COR-L47 (cell line): ENCODE results near the gene ZDHHC17.
"Not testable (repeated sequence)": the region's sequence is repeated elsewhere in the genome, so short reads cannot be mapped to it uniquely, and the experiment has no call there.

Experiments
- DNase-seq: peaks from one replicate; lab custom pipeline; 2025; lab: John Stamatoyannopoulos, UW

ZDHHC17 gene, protein sequence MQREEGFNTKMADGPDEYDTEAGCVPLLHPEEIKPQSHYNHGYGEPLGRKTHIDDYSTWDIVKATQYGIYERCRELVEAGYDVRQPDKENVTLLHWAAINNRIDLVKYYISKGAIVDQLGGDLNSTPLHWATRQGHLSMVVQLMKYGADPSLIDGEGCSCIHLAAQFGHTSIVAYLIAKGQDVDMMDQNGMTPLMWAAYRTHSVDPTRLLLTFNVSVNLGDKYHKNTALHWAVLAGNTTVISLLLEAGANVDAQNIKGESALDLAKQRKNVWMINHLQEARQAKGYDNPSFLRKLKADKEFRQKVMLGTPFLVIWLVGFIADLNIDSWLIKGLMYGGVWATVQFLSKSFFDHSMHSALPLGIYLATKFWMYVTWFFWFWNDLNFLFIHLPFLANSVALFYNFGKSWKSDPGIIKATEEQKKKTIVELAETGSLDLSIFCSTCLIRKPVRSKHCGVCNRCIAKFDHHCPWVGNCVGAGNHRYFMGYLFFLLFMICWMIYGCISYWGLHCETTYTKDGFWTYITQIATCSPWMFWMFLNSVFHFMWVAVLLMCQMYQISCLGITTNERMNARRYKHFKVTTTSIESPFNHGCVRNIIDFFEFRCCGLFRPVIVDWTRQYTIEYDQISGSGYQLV

DNA sequence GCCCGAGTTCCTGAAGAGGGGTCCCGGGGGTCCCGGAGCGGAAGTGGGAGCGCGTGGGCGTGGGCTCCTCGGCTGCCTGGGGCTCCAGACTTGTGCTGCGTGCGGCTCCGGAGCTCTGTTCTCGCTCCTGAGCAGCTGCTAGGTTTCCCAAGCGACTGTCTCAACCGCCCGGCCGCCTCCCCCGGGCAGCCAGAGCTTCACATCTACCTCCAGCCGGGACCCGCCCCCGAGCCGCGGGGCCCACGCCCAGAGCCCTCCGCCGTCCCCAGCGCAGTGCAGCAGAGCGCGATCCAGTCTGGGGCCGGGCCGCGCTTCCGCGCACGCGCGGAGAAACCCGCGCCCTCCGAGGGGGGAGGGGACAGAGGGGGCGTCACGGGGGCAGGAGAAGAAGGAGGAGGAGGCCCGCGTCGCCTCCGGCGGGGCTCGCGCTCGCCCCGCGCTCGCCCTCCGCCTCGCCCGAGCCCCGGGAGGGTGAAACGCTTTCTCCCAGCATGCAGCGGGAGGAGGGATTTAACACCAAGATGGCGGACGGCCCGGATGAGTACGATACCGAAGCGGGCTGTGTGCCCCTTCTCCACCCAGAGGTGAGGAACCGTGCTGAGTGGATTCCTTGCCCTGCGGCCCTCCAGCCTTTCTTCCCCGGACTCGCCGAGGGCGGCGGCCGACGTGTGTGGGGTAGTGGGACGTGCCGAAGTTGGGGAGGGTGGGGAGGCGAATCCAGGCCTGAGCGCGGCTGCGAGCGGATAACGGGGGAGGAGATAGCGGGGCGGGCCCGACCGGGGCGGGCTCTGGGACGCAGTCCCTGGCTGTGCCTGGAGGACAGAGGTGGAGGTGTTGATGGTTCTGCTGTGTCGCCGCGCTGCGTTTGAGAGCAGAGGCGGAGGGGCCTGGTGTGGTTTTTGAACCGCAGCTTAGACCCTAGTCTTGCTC lies at the start of gene ZDHHC17:
TSS of gene ZDHHC17 (plus strand) at position 370 of the 930 bp plus-strand sequence. CDS start at position 492, 122 bp downstream.
- DNase-seq = peak; percentile 96

DNA sequence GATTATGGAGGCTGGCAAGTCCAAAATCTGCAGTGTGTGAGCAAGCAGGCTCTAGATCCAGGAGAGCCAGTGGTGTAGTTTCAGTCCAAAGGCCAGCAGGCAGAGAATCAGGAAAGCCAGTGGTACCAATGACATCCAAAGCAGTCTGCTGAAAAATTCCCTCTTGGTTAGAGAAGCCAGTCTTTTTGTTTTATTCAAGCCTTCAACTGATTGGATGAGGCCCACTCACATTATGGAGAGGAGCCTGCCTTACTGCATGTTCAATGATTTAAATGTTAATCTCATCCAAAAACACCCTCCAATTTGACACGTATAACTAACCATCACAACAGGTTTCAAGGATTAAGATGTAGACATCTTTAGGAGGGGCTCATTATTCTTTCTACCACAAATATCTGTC lies 49.5 kb upstream of the ZDHHC17 start:
- DNase-seq = no peak

DNA sequence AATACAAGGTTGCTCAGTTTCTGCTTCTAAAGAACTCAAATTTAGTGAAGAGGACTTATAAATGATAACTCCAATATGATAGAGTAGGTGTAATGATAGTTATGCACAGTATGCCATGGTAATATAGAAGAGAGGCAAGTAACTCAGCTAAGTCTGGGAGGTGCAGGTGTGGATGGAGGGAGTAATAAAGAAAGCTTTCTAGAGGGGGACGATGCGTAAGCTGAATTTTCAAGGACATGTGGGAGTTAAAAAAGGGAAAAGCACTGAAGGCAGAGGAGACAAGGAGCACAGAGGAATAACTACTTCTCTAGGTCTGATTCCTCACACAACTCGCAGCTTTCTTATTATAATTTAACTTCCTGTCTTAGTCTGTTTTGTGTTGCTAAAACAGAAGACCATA lies 49.1 kb upstream of the ZDHHC17 start:
- no peak for DNase-seq

DNA sequence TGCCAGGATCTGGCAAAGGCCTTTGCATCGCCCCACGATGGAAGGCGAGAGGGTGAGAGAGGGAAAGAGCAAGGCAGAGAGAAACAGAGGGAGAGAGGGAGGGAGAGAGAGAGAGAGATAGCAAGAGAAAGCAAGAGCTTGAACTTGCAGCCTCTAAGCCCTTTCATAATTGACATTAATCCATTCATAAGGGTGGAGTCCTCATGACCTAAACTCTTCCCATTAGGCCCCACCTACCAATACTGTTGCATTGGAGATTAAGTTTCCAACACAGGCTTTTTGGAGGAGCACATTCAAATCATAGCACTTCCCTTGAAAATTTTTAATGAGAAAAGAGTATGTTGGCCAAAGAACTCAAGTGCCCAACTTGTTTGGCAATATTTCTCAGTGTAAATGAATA lies 48.6 kb upstream of the ZDHHC17 start:
- DNase-seq = no peak

DNA sequence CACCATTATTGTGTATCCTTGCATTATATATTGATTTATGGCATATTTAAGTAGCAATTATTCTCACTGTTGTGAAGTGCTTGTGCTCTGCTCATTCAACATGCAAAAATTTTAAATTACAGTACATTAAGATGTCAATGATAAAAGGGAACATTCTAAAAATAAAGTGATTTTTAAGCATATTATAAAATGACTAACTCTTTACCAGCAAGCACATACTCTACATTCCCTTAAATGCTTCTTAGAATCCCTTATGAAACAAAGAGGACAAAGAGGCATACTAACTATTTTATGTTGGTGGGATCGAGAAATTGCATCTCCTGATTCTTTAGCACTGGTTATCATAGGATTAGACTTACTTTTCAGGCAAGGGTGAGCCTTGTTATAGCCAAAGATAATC lies 46.6 kb upstream of the ZDHHC17 start:
- DNase-seq = no peak

DNA sequence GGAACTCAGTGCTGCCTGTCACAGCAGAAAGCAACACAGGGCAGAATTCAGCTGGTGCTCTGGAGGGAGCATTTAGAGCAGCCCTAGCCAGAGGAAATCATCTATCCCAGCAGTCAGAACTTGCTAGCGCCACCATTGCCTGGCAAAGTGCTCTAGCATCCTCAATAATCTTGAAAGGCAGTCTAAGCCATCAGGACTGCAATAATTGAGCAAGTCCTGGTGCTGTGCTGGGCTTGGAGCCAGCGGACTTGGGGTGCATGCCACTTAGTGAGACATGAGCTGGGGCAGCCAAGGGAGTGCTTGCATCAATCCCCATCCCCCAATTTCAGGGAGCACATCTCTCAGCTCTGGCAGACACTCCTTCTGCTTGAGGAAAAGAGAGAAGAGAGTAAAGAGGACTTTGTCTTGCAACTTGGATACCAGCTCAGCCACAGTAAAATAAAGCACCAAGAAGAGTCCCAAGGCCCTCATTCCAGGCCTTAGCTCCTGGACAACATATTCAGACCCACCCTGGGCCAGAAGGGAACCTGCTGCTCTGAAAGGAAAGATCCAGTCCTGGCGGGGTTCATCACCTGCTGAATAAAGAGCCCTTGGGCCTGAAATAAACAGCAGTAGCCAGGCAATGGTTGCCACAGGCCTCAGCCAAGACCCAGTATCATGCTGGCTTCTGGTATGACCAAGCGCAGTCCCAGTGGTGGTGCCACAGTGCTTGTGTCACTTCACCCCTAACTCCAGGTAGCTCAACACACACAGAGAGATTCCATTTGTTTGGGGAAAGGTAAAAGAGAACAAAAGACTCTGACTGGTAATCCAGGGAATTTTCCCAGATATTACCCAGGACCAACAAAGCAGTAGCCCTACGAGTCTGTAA lies 44.5 kb upstream of the ZDHHC17 start:
- DNase-seq = no peak

DNA sequence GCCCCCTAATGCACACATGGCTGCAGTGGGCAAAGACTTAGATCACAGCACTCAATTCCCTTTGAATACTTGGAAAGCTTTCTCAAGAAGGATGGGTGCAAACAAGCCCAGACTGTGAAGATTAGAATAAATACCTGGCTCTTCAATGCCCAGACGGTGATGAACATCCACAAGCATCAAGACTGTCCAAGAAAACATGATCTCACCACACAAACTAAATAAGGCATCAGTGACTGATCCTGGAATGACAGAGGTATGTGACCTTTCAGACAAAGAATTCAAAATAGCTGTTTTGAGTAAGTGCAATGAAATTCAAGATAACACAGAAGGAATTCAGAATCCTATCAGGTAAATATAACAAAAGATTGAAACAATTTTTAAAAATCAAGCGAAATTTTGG lies 43.8 kb upstream of the ZDHHC17 start:
- no peak for DNase-seq

DNA sequence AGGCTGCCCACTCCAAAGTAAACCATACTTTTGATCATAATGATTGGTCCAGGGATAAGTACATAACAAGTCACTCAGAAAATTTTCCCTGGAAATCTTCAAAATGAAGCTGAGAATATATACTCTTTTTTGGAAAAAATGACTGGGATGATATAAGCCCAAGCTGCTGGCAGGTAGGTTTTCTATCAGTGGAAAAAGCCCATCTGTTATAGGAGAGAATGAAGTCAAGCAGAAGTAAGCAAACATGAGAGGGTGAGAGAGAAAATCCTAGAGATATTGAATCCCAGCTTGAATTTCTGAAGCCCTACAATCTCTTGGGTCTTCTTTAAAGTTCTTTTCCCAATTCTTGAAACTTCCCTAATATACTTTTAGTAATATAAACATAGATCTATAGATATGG lies 37.3 kb upstream of the ZDHHC17 start:
- no peak for DNase-seq

DNA sequence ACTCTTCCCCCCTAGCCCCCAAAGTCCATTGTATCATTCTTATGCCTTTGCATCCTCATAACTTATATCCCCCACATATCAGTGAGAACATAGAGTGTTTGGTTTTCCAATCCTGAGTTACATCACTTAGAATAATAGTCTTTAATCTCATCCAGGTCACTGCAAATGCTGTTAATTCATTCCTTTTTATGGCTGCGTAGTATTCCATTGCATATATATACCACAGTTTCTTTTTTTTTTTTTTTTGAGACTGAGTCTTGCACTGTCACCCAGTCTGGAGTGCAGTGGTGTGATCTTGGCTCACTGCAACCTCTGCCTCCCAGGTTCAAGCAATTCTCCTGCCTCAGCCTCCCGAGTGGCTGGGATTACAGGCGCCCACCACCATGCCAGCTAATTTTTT lies 31.7 kb upstream of the ZDHHC17 start:
- not testable (repeated sequence) for DNase-seq

DNA sequence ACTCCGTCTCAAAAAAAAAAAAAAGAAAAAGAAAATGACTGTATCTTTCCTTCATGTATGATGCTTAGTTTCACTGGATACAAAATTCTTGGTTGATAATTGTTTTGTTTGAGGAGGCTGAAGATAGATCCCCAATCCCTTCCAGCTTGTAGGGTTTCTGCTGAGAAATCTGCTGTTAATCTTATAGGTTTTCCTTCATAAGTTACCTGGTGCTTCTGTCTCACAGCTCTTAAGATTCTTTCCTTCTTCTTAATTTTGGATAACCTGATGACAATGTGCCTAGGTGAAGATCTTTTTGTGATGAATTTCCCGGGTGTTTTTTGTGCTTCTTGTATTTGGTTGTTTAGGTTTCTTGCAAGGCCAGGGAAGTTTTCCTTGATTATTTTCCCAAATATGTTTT lies 26.2 kb upstream of the ZDHHC17 start:
- not testable (repeated sequence) for DNase-seq

DNA sequence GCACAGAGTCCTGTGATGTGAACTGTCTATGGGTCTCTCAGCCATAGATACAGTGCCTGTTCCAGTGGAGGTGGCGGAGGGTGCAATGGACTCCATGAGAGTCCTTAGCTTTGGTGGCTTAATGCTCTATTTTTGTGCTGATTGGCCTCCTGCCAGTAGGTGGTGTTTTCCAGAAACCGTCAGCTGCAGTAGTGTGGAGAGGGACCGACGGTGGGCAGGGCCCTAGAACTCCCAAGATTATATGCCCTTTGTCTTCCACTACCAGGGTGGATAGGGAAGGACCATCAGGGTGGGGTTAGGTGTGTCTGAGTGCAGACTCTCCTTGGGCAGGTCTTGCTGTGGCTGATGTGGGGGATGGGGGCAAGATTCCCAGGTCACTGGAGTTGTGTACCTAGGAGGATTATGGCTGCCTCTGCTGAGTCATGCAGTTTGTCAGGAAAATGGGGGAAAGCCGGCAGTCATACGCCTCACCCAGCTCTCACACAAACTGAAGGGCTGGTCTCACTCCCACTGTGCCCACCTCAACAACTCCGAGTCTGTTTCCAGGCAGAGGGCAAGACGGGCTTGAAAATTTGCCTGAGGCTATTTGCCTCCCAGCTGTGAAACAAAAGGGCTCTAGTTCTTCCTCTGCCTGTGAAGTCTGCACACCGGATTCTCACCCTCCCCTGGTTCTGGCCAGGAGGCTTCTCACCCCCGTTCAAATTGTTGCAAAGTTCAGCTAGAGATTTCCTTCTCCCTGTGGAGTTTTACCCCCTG lies 24.9 kb upstream of the ZDHHC17 start:
- no peak for DNase-seq

DNA sequence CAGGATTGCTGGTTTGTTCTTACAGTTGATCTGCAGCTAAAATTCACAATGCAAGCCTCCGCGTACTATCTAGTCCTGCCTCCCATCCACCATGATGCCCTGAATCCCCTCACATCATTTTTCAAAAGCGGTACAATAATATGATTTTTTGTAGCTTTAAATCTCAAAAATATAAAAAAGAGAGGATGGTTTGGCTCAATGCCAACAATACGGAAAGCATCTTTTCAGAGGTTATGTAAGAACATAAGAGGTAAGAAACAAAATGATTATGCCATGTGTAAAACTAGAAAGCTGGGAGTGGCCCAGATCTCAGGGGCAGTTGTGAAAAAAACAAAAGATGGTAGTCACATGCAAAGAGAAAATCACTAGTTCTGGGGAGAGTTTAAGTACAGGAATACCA lies 24.0 kb upstream of the ZDHHC17 start:
- DNase-seq = no peak

DNA sequence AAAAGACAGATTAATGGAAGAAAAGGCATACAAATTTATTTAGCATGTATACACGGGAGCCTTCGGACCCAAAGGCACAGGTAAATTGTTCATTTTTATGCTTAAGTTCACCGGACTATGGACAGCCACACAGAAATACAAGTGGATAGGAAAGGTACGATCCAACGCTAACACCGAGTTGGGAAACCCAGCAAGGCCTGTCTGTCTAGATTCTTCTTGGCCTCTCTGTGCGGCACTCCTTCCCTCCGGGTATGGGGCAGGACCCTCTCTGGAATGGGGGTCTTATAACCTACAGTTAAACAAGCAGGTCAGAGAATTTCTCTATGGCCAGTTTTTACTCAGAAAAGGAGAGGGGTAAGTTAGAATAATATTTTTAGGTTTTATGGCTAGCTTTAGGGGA lies 23.4 kb upstream of the ZDHHC17 start:
- DNase-seq = no peak

DNA sequence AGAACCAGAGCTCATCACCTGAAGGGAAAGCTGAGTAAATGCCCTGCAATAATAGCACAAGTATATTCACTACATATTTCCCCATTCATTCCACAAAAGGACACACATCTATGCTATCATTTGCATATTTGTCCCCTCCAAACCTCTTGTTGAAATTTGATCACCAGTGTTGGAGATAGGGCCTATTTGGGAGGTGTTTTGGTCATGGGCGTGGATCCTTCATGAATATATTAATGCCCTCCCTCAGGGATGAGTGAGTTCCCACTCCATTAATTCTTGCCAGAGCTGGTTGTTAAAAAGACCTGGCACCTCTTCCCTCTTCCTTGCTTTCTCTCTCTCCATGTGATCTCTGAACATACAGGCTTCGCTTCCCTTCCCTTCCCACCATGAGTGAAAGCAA lies 18.6 kb upstream of the ZDHHC17 start:
- no peak for DNase-seq

DNA sequence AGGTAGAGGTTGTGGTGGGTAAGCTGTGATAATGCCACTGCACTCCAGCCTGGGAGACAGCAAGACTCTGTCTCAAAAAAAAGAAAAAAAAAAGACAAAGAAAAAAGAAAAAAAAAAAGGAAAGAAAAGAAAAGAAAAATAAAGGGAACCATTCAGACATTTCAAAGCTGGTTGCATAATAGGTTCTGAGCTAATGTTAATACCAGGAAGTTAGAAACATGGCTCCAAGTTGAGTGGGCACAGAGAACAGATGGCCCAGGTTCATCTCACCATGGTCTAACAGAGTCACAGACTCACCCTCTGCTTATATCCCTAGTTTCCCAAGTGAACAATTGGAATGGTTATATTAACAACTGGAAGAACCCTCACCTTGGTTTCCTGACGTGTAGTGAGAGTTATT lies 17.4 kb upstream of the ZDHHC17 start:
- no peak for DNase-seq

DNA sequence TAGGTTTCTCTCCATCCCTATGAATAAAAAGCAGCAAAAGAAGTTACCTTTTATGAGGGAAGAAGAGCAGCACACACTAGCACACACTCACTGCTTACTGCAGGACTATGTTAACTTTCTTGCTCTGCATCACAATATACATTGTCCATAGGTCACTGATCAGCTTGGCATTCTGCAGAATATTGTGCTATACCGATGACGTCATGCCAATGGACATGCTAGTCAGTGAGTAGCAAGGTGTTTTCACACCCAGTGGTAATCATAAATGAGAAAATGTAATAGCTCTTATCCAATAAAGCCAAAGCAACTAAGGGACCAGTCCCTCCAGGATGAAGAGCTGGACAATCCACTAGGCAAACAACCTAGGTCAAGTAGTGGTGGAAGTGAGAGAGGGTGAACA lies 16.7 kb upstream of the ZDHHC17 start:
- no peak for DNase-seq

DNA sequence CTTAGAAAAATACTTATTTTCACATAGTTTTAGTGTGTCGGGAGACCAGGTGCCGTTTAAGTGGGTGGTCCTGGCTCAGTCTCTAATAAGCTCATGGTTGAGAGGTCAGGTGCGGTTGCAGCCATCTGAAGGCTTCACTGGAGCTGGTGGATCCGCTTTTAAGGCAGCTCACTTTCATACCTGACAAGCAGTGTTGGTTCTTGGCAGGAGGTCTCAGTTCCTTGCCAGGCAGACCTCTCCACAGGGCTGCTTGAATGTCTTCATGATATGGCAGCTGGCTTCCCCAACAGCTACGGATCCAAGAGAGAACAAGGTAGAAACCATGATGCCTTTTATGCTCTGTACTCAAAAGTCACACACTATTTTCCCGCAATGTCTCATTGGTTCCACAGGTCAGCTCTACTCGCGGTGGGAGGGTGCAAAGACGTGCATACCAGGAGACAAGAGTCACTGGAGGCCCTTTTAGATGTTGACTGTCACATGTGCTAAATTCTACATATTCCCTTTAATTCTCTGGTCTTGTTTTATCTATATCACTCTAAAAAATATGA lies 8.0 kb upstream of the ZDHHC17 start:
- DNase-seq = no peak

DNA sequence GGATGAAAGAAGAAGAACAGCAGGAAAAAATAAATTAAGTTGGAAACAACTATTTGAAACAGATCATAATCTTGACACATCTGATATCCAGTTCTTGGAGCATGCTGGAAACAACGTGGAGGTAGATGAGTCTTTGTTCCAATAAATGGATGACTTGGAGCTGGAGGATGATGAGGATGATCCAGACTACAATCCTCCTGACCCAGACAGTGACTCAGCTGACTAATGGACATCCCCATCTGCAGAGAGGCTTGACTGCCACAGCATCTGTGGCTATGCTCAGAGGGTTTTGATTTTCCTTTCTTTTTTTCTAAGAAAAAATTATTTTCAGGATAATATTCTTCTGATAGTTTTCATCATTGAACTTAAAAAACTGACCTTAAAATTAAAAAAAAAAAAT lies 6.2 kb upstream of the ZDHHC17 start:
- no peak for DNase-seq

DNA sequence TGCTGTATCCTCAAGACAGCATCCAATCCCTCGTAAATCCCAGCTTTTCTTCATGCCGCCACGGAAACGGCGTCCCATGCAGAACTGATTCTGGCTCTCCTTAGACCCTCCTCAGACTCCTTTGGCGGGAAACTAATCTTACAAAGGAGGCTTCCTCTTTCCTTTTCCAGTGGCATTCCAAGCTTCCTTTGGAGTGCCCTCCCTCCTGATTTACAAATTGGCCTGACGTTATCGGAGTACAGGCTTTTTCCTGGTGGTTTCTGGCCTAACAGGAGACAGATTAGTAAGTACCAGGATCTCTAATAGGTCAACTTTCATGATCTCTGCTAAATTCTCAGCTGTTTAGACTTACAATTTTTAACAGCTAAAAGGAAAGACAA lies 1.3 kb upstream of the ZDHHC17 start:
- no peak for DNase-seq

DNA sequence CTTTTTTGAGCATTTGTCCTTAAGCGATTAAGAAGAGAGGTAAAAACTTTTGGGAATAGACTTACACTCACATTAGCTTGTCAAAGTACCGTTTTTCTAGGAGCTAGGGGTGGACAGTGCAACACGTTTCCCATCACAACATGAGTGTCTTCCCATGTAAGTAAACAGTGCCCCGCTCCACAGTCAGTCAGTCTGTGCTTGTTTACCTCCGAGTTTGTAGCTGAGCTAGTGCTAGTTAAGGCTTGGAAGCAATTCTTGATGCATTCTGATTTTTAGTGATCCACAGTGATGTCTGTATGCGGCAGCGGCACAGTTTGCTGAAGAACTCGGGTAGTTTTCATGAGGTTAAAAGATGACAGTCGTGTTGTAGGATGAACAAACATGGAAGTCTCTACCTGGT lies 941 bp downstream of the ZDHHC17 start:
- no peak for DNase-seq

DNA sequence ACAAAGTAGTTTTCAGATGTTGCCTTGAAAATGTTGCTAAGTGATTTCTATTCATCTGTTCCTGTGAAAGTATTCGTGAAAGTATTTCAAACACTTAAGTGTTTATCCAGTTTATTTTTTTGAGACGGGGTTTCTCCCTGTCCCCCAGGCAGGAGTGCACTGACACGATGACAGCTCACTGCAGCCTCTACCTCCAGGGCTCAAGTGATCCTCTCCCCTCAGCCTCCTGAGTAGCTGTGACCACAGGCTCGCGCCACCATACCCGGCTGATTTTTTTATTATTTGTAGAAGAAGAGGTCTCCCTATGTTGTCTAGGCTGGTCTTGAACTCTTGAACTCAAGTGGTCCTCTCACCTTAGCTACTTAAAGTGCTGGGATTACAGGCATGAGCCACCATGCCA lies 1.7 kb downstream of the ZDHHC17 start:
- no peak for DNase-seq
